ENCODE data around the gene SMIM36.

- TF ChIP-seq POLR2A (IDR thresholded peaks at IDR 0.05; ENCODE audit: low read depth) (no peak), POLR2AphosphoS5 (IDR thresholded peaks at IDR 0.05) (no peak)
- TF ChIP-seq, protein P1, sequence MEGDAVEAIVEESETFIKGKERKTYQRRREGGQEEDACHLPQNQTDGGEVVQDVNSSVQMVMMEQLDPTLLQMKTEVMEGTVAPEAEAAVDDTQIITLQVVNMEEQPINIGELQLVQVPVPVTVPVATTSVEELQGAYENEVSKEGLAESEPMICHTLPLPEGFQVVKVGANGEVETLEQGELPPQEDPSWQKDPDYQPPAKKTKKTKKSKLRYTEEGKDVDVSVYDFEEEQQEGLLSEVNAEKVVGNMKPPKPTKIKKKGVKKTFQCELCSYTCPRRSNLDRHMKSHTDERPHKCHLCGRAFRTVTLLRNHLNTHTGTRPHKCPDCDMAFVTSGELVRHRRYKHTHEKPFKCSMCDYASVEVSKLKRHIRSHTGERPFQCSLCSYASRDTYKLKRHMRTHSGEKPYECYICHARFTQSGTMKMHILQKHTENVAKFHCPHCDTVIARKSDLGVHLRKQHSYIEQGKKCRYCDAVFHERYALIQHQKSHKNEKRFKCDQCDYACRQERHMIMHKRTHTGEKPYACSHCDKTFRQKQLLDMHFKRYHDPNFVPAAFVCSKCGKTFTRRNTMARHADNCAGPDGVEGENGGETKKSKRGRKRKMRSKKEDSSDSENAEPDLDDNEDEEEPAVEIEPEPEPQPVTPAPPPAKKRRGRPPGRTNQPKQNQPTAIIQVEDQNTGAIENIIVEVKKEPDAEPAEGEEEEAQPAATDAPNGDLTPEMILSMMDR (IDR thresholded peaks at IDR 0.05), result peak; percentile 45 to 53 (median 46)
These were observed 16.4 kb upstream of the SMIM36 start for GRCh38 chr17:55527540-55528118.
